KMS-11 (cell line): Measurements from ENCODE around the gene ZDHHC11.
"Not testable (repeated sequence)": the region's sequence is repeated elsewhere in the genome, so short reads cannot be mapped to it uniquely, and the experiment has no call there.

ENCODE experiments used
- H2AFZ ChIP-seq: fragments of 200-600 bp; sonication (generic); 2 replicates; pipeline ENCODE4 v1.6.1; 2016; ENCODE audit warnings: antibody characterized with exemption, mixed run types, low read depth
- H3K27ac ChIP-seq: fragments of 200-600 bp; sonication (generic); 2 replicates; pipeline ENCODE4 v1.6.1; 2016; ENCODE audit warnings: mild to moderate bottlenecking, mixed run types
- H3K27me3 ChIP-seq: fragments of 200-600 bp; sonication (generic); 2 replicates; pipeline ENCODE4 v1.6.1; 2017; ENCODE audit warnings: mild to moderate bottlenecking, low read depth, mixed run types, moderate library complexity; ENCODE audit not compliant: insufficient read depth
- H3K36me3 ChIP-seq: fragments of 200-600 bp; sonication (generic); 2 replicates; pipeline ENCODE4 v1.6.1; 2017; ENCODE audit warnings: mild to moderate bottlenecking, mixed run types; ENCODE audit not compliant: insufficient read depth
- H3K4me1 ChIP-seq: fragments of 200-600 bp; sonication (generic); 2 replicates; pipeline ENCODE4 v1.6.1; 2016; ENCODE audit warnings: mild to moderate bottlenecking, low read depth, mixed run types; ENCODE audit not compliant: poor library complexity, severe bottlenecking
- H3K4me2 ChIP-seq: fragments of 200-600 bp; sonication (generic); 2 replicates; pipeline ENCODE4 v1.7.0; 2016; ENCODE audit warnings: mild to moderate bottlenecking, mixed run types
- H3K4me3 ChIP-seq: fragments of 200-600 bp; sonication (generic); IDR thresholded peaks from 2 replicates; pipeline ENCODE4 v1.6.1; 2017; ENCODE audit warnings: low read depth, low read length, mixed read lengths; ENCODE audit not compliant: insufficient read depth
- H3K79me2 ChIP-seq: fragments of 200-600 bp; sonication (generic); 2 replicates; pipeline ENCODE4 v1.6.1; 2016; ENCODE audit warnings: low read depth, mixed run types; ENCODE audit not compliant: insufficient read depth
- H3K9ac ChIP-seq: fragments of 200-600 bp; sonication (generic); 2 replicates; pipeline ENCODE4 v1.6.1; 2016; ENCODE audit warnings: mild to moderate bottlenecking, mixed run types
- H4K20me1 ChIP-seq: fragments of 200-600 bp; sonication (generic); 2 replicates; pipeline ENCODE4 v1.6.1; 2016; ENCODE audit warnings: mild to moderate bottlenecking, mixed run types; ENCODE audit not compliant: insufficient read depth

The ZDHHC11 gene

GRCh38 chr5:842402-843221, 8.2 kb downstream of the ZDHHC11 start:
- not testable (repeated sequence) for H3K36me3 ChIP-seq, H3K27ac ChIP-seq, H2AFZ ChIP-seq, H3K27me3 ChIP-seq, H3K79me2 ChIP-seq, H3K4me3 ChIP-seq, H3K4me2 ChIP-seq, H3K4me1 ChIP-seq, H4K20me1 ChIP-seq, H3K9ac ChIP-seq

GRCh38 chr5:841531-842401, 9.0 kb downstream of the ZDHHC11 start:
- H3K4me2 ChIP-seq, H3K4me3 ChIP-seq, H3K79me2 ChIP-seq, H3K36me3 ChIP-seq, H3K27me3 ChIP-seq, H3K4me1 ChIP-seq, H4K20me1 ChIP-seq, H3K27ac ChIP-seq, H3K9ac ChIP-seq, H2AFZ ChIP-seq: not testable (repeated sequence)

- H4K20me1 ChIP-seq: not testable (repeated sequence)
Observed at GRCh38 chr5:840974-841435, 9.8 kb downstream of the ZDHHC11 start.

GRCh38 chr5:840118-840973, 10.4 kb downstream of the ZDHHC11 start:
- not testable (repeated sequence) for H3K4me3 ChIP-seq, H3K4me1 ChIP-seq, H3K27me3 ChIP-seq, H4K20me1 ChIP-seq, H3K9ac ChIP-seq, H2AFZ ChIP-seq, H3K4me2 ChIP-seq, H3K27ac ChIP-seq, H3K36me3 ChIP-seq, H3K79me2 ChIP-seq

More at GRCh38 chr5:840974-841435, 9.8 kb downstream of the ZDHHC11 start:
- H3K36me3 ChIP-seq, H2AFZ ChIP-seq, H3K4me3 ChIP-seq, H3K27me3 ChIP-seq, H3K79me2 ChIP-seq, H3K4me1 ChIP-seq, H3K27ac ChIP-seq, H3K9ac ChIP-seq, H3K4me2 ChIP-seq: not testable (repeated sequence)

- H4K20me1 ChIP-seq, H3K79me2 ChIP-seq, H2AFZ ChIP-seq, H3K4me2 ChIP-seq, H3K4me3 ChIP-seq, H3K27ac ChIP-seq, H3K27me3 ChIP-seq, H3K9ac ChIP-seq, H3K36me3 ChIP-seq: not testable (repeated sequence)
- peaks cover 18% of the 10 kb centered on the region for H3K4me1 ChIP-seq
Observed at GRCh38 chr5:838431-838851, 12.3 kb downstream of the ZDHHC11 start.

GRCh38 chr5:837621-838121, 13.1 kb downstream of the ZDHHC11 start:
- H2AFZ ChIP-seq, H4K20me1 ChIP-seq, H3K79me2 ChIP-seq, H3K4me2 ChIP-seq, H3K27ac ChIP-seq, H3K9ac ChIP-seq, H3K27me3 ChIP-seq, H3K4me3 ChIP-seq, H3K36me3 ChIP-seq: not testable (repeated sequence)
- peaks cover 18% of the 10 kb centered on the region for H3K4me1 ChIP-seq

- H3K79me2 ChIP-seq, H3K4me2 ChIP-seq, H4K20me1 ChIP-seq, H3K36me3 ChIP-seq, H3K9ac ChIP-seq, H2AFZ ChIP-seq, H3K27ac ChIP-seq, H3K27me3 ChIP-seq, H3K4me3 ChIP-seq: not testable (repeated sequence)
- peaks cover 18% of the 10 kb centered on the region for H3K4me1 ChIP-seq
Observed at GRCh38 chr5:835933-836612, 14.7 kb downstream of the ZDHHC11 start.

GRCh38 chr5:834013-834412, 16.8 kb downstream of the ZDHHC11 start:
- H2AFZ ChIP-seq: 0 out of 2 replicates have a peak overlapping the region, but pooled peaks have one; percentile 8
- not testable (repeated sequence) for H3K9ac ChIP-seq, H3K4me3 ChIP-seq, H4K20me1 ChIP-seq, H3K36me3 ChIP-seq, H3K27me3 ChIP-seq, H3K79me2 ChIP-seq
- peak overlapping the region; percentile 2 for H3K4me2 ChIP-seq
- peak overlapping the region; percentile 39 for H3K27ac ChIP-seq
- H3K4me1 ChIP-seq: peaks cover 21% of the 10 kb centered on the region

- H3K4me3 ChIP-seq, H3K4me1 ChIP-seq, H3K79me2 ChIP-seq, H3K36me3 ChIP-seq, H2AFZ ChIP-seq, H3K9ac ChIP-seq, H3K4me2 ChIP-seq, H3K27ac ChIP-seq, H3K27me3 ChIP-seq, H4K20me1 ChIP-seq: not testable (repeated sequence)
Observed at GRCh38 chr5:828194-828593, 22.6 kb downstream of the ZDHHC11 start.
